NCI-H69 (cell line): ENCODE data around the gene TMEM164.

Source experiments
- DNase-seq: peaks from one replicate; lab custom pipeline; 2025; lab: John Stamatoyannopoulos, UW

The TMEM164 gene

GRCh38 chrX:110167952-110168451 lies 165.1 kb downstream of the TMEM164 start:
- peak; percentile 58 for DNase-seq

DNA sequence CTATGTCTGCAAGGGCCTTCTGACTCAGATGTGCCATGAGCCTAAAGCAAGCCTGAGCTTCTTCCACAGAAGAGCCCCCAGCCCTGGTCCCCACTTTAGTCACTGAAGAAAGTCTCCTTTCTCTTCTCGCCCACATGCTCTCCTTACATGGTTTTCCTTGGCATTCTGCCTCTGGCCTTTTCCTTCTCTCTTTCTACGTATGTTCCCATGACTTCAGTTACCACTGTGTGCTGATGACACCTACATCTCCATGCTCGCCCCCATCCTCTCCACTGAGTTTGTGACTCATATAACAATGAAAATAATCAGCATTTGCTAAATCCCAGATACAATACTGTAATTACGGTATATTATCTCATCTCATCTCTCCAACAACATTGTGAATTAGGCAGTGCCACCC lies 165.7 kb downstream of the TMEM164 start:
- no peak for DNase-seq

DNA sequence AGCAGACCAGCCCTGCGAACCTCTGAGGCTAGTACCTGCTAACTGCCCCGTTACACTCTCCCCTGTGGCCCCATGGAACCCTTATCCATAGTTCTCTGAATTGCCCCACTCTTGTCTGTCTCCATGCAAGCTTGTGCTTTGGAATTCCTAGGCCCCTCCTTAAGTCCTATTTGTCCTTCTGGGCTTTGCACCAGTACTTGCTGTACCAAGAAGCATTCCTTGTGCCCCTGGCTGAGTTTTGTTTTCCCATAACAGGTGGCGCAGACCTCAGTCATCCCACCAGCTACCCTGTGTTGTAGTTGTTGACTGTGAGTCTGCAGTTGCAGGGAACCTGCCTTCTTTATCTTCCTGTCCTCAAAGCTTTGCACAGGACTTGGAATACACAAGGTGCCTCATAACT lies 167.1 kb downstream of the TMEM164 start:
- DNase-seq: no peak

DNA sequence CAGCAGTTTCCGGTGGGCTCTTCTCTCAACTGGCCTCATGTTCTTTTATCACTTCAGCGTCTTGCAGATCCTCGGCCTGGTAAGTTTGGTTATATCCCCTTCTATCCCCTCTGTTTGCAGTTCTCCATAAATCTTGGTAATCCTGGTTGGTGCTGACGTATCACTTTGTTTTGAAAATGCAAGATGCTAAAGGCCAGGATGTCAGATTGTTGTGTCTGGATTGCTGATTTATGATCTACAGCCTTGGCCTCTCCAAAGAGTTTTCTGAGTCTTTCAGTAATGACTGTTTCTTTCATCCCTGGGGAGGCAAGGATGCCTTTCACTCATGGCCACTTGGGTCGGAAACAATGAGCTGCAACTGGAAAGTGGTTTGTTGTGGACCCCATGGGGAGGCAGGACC lies 168.5 kb downstream of the TMEM164 start:
- no peak for DNase-seq

- DNase-seq: no peak
Measured at GRCh38 chrX:110172215-110172614, 169.3 kb downstream of the TMEM164 start.

GRCh38 chrX:110173192-110174175 lies 170.6 kb downstream of the TMEM164 start:
- no peak for DNase-seq

GRCh38 chrX:110175146-110175545 lies 172.2 kb downstream of the TMEM164 start:
- DNase-seq: no peak

DNA sequence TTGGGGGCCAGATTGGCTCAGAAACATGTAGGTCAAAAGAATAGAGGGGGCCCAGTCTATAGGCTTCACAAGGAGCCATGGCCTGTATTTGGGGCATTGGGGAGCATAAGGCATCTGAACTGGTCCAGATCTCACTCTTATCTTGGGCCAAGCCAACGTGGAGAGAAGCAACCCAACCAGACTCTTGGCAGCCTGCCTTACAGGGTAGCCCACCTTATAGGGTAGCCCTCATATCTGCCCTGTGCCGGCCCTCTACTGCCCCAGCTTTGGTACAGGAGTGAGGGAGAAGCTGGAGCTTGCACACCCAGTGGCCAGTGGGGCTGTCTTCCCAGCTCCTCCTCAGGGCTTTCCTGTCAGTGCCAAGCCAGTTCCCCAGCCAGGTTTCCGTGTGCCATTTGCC lies 172.8 kb downstream of the TMEM164 start:
- DNase-seq: no peak

- peak; percentile 67 for DNase-seq
Measured at GRCh38 chrX:110178179-110178865, 175.4 kb downstream of the TMEM164 start.

- DNase-seq: peak; percentile 11
Measured at GRCh38 chrX:110180176-110180927, 177.4 kb downstream of the TMEM164 start.

- DNase-seq: no peak
Measured at GRCh38 chrX:110180928-110181310, 178.0 kb downstream of the TMEM164 start.

- no peak for DNase-seq
Measured at GRCh38 chrX:110181459-110182137, 178.7 kb downstream of the TMEM164 start.

GRCh38 chrX:110182362-110182761 lies 179.4 kb downstream of the TMEM164 start:
- peak; percentile 5 for DNase-seq

GRCh38 chrX:110182865-110183264 lies 180.0 kb downstream of the TMEM164 start:
- no peak for DNase-seq

GRCh38 chrX:110183314-110183713 lies 180.4 kb downstream of the TMEM164 start:
- DNase-seq: no peak

DNA sequence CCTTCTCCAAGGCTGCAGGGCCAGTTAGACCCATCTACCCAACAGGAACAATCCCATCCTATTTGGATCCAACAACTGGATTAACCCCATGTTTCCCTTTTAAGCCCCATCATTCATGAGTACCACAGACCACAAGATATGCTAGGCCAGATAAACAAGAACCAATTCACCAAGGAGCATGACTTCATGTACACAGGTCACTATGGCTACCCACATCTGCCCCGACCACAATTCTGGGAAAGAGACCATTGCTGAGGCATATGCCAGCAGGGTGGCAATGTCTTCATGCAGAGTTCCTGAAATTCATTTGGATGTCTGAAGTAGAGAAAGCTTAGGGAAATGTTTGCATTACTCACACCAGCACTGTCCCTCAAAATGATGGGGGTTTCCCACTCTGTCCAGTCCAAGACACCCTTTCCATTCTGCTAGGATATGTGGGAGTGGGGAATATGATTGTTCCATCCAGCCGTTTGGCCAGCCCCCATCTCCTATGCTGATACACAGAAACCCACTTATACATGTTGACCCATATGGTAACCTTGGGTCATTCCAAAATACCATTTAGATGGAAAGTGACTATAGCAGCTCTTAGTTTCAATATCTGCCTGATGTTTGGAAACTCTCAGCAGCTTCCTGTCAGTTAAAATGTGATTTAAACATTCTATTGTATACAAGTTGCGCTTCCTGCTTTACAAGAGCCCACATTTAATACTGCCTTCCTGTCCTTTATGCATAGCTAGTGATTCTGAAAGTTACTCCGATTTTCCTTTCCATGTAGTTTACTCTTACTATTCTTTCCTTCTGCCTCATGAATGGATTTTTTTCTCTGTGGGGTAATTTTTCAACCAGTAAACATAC lies 186.0 kb downstream of the TMEM164 start:
- no peak for DNase-seq

- no peak for DNase-seq
Measured at GRCh38 chrX:110192516-110192915, 189.6 kb downstream of the TMEM164 start.

DNA sequence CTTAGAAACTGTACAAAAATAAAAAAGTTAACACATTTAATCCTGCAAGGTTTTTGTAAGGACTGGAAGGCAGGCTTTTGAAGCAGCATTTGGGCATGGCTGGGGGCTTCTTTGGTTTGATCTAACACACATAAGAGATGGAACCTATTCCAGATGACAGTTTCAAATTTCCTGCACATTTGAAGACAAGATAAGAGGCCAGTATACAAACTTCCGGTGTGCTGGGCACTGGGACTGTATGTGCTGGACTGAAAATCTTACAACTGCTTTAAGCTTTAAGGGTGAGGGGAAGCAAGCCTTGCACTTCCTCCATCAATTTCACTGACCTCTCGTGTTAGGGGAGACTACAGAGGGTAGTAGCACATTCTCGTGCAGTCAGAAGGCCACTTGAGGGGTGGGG lies 192.1 kb downstream of the TMEM164 start:
- no peak for DNase-seq

DNA sequence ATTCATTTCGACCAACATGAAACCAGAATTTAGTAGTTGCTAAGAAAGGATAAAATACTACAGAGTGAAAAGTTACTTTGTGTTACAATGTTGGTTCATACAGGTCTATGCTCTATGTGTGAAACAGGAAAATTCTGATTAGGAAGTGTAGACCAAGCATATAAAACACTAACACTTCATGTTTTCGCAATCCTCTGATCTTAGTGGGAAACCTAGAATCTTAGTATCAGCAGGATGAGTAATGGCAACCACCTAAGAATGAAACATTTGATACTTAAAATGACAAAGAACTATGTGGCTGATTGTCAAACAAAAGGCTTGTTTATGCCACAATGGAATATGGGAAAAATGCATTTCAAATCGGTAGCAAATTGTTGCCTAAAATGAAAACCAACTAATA lies 198.9 kb downstream of the TMEM164 start:
- no peak for DNase-seq

- DNase-seq: no peak
Measured at GRCh38 chrX:110204986-110205385, 202.1 kb downstream of the TMEM164 start.

DNA sequence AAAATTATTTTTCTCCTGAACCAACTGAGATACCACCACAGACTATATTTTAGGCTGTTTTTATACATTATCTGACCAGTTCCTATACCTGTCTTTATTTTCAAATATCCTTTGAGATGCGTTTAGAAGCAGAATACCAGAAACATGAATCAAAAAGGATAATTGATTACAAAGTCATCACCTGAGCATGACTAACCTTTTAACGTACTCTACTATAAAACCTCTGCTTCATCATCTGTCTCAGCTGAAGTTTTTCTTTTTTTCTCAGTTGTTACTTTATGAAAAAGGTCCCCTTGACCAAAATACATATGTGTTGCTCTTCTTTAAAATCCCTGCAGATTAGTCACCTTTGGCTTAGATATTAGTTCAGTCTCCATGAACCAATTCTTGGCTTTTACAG lies 205.2 kb downstream of the TMEM164 start:
- DNase-seq: no peak
